AG04450 (cell line): ENCODE data around the gene RASL10B. TPM values are rescaled to one million over a fixed set of nuclear protein-coding genes. Genes with fewer than 3 reads are reported as not detected.

Source experiments
- CTCF ChIA-PET: fragments of 300-600, 350-600 bp; formaldehyde crosslinking; extraction: SDS; loops from one replicate; lab custom pipeline; 2022; ENCODE audit warnings: antibody characterized with exemption, inconsistent platforms; lab: Charles Lee
- POLR2A ChIA-PET: fragments of 350-600 bp; formaldehyde crosslinking; extraction: SDS; loops from one replicate; lab custom pipeline; 2021; ENCODE audit warnings: antibody characterized with exemption, inconsistent platforms; lab: Yijun Ruan, JAX
- DNase-seq: peaks from one replicate; pipeline ENCODE4 v3.0.0-alpha.2; 2011; ENCODE audit warnings: low read depth, low spot score
- H3K27ac ChIP-seq: one replicate; pipeline ENCODE4 v1.5.1; 2012; ENCODE audit warnings: low read depth, low read length, control low read depth
- H3K27me3 ChIP-seq: one replicate; pipeline ENCODE4 v1.6.0; 2012; ENCODE audit warnings: low read length; ENCODE audit not compliant: control insufficient read depth, insufficient read depth
- H3K4me3 ChIP-seq: 2 replicates; pipeline ENCODE4 v1.5.1; 2011; ENCODE audit warnings: mild to moderate bottlenecking, low read depth, low read length, control low read depth
- H3K9me3 ChIP-seq: 2 replicates; pipeline ENCODE4 v1.5.1; 2012; ENCODE audit warnings: low read length; ENCODE audit not compliant: control insufficient read depth, insufficient read depth
- CTCF ChIP-seq: IDR thresholded peaks from 2 replicates; pipeline ENCODE4 v1.5.1; 2011; ENCODE audit warnings: low read depth, low read length, control low read depth, inconsistent platforms
- polyA plus RNA-seq: library from polyadenylated mRNA; depleted of rRNA; stranded (reverse); fragments of >200 nt; gene quantifications from 2 replicates; pipeline ENCODE4 v1.2.3, GENCODE V29; 2011; rRNA removed

Gene RASL10B
- polyA plus RNA-seq, 1 experiment: 3.3 TPM

- H3K4me3 ChIP-seq: no peak overlapping the region
- H3K9me3 ChIP-seq: no peaks in the 10 kb centered on the region
- ChIA-PET POLR2A (interaction anchor here (1.9 kb wide), 1 partner anchor 20 kb away, joined by 13 read pairs; the partner anchor contains the start of gene TAF15), CTCF (interaction anchor here (0.6 to 6.6 kb wide), 9 partner anchors 16 to 647 kb away, joined by 3 to 64 read pairs (median 6); partner anchors contain the start of gene TAF15)
- peaks cover 12% of the 10 kb centered on the region for H3K27me3 ChIP-seq
- DNase-seq: no peak
- no peak for TF ChIP-seq CTCF
- peak overlapping the region; percentile 73 for H3K27ac ChIP-seq
These were observed 57.3 kb downstream of the RASL10B start for GRCh38 chr17:35788477-35789368.

GRCh38 chr17:35790841-35791240 is 59.4 kb downstream of the RASL10B start:
- Histone ChIP-seq H3K27ac (no peak overlapping the region), H3K27me3 (peaks cover 26% of the 10 kb centered on the region), H3K9me3 (no peaks in the 10 kb centered on the region), H3K4me3 (no peak overlapping the region)
- TF ChIP-seq CTCF: no peak
- DNase-seq: no peak
- ChIA-PET POLR2A (no interaction called here), CTCF (no interaction called here)

GRCh38 chr17:35791681-35792350 is 60.4 kb downstream of the RASL10B start:
- no peak for DNase-seq
- H3K27ac ChIP-seq: no peak overlapping the region
- H3K27me3 ChIP-seq: peaks cover 35% of the 10 kb centered on the region
- no peaks in the 10 kb centered on the region for H3K9me3 ChIP-seq
- no peak overlapping the region for H3K4me3 ChIP-seq
- ChIA-PET CTCF (interaction anchor here (0.8 to 2.1 kb wide), 3 partner anchors 12 to 17 kb away, joined by 3 to 12 read pairs (median 4); partner anchors contain the start of gene TAF15), POLR2A (interaction anchor here (0.6 kb wide), 1 partner anchor 29 kb away, joined by 3 read pairs; no protein-coding TSS in a partner anchor)
- no peak for TF ChIP-seq CTCF

Other genes with a start within 250 kb of the RASL10B start
- 0.02 and 0.09 TPM in 2 replicates for gene SLFN12L, start 194.0 kb upstream of the RASL10B start, polyA plus RNA-seq
- gene SLFN14, start 170.8 kb upstream of the RASL10B start, polyA plus RNA-seq: not detected in 2 replicates
- 8.3 and 10.2 TPM in 2 replicates for gene PEX12, start 153.1 kb upstream of the RASL10B start, polyA plus RNA-seq
- 234 and 258 TPM in 2 replicates for gene AP2B1, start 144.3 kb upstream of the RASL10B start, polyA plus RNA-seq
- not detected in 2 replicates for gene GAS2L2, start 21.6 kb downstream of the RASL10B start, polyA plus RNA-seq
- not detected in 2 replicates for gene C17orf50, start 29.2 kb downstream of the RASL10B start, polyA plus RNA-seq
- 0.15 and 0.17 TPM in 2 replicates for gene MMP28, start 64.0 kb downstream of the RASL10B start, polyA plus RNA-seq
- gene TAF15, start 77.8 kb downstream of the RASL10B start, polyA plus RNA-seq: 51.6 and 66.1 TPM in 2 replicates
- not detected in 2 replicates for gene HEATR9, start 137.3 kb downstream of the RASL10B start, polyA plus RNA-seq
- gene CCL5, start 148.7 kb downstream of the RASL10B start, polyA plus RNA-seq: not detected in 2 replicates
- not detected in 2 replicates for gene RDM1, start 199.1 kb downstream of the RASL10B start, polyA plus RNA-seq
- gene LYZL6, start 212.1 kb downstream of the RASL10B start, polyA plus RNA-seq: not detected in 2 replicates
- gene CCL16, start 249.9 kb downstream of the RASL10B start, polyA plus RNA-seq: not detected in 2 replicates